ENCODE results near the gene HMGB4. TPM values are rescaled to one million over a fixed set of nuclear protein-coding genes. Genes with fewer than 3 reads are reported as not detected.

Gene HMGB4
- total RNA-seq, 1 experiment from 2014 or later, result not detected

DNA sequence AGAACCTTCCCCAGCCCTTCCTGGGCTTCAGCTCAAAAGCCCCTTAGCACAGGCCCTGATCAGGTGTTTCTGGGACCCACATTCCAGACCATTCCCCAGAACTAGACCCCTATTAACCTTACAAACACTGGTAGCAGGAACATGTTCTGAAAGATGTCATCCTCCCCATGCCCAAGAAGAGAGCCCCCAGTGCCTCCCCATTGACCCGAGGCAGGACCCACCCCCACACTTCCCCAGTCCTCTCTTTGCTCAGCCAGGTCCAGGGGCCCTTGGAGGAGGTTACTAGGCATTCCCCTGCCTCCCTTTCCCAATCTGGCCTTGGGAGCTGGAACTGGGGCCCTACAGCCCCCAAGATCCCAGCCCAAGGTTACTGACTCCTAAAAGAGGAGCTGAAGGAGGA lies 38.9 kb upstream of the HMGB4 start:
- DNase-seq (ENCODE audit: low read depth, low spot score) (no peak), ATAC-seq (no peak)
- Histone ChIP-seq H3K4me1 (ENCODE audit: control insufficient read depth, insufficient read depth, low read length) (no peaks in the 10 kb centered on the region), H3K4me3 (ENCODE audit: low read depth in 2 of 2, low read length in 2 of 2) (no peak overlapping the region), H3K27me3 (ENCODE audit: control insufficient read depth, insufficient read depth, low read length) (peaks cover 2% of the 10 kb centered on the region; the same call in 1 of the 2 replicates), H3K9me3 (ENCODE audit: control insufficient read depth, insufficient read depth, low read depth, low read length) (no peaks in the 10 kb centered on the region), H3K27ac (ENCODE audit: low read length) (no peak overlapping the region), H3K36me3 (ENCODE audit: control insufficient read depth, insufficient read depth, low read length) (no peaks in the 10 kb centered on the region)
- intact Hi-C loops (cut with micrococcal nuclease; ENCODE audit: unreplicated experiment) (no loop called here), in situ Hi-C loops (cut with HindIII; ENCODE audit: low pct_unique_long_range_greater_than_20kb, low sequenced_read_pairs) (no loop called here)
- ChIA-PET POLR2A (no interaction called here), CTCF (no interaction called here)
- no TSS peak for BruUV-seq (replicated peaks)
- TF ChIP-seq, protein P1, sequence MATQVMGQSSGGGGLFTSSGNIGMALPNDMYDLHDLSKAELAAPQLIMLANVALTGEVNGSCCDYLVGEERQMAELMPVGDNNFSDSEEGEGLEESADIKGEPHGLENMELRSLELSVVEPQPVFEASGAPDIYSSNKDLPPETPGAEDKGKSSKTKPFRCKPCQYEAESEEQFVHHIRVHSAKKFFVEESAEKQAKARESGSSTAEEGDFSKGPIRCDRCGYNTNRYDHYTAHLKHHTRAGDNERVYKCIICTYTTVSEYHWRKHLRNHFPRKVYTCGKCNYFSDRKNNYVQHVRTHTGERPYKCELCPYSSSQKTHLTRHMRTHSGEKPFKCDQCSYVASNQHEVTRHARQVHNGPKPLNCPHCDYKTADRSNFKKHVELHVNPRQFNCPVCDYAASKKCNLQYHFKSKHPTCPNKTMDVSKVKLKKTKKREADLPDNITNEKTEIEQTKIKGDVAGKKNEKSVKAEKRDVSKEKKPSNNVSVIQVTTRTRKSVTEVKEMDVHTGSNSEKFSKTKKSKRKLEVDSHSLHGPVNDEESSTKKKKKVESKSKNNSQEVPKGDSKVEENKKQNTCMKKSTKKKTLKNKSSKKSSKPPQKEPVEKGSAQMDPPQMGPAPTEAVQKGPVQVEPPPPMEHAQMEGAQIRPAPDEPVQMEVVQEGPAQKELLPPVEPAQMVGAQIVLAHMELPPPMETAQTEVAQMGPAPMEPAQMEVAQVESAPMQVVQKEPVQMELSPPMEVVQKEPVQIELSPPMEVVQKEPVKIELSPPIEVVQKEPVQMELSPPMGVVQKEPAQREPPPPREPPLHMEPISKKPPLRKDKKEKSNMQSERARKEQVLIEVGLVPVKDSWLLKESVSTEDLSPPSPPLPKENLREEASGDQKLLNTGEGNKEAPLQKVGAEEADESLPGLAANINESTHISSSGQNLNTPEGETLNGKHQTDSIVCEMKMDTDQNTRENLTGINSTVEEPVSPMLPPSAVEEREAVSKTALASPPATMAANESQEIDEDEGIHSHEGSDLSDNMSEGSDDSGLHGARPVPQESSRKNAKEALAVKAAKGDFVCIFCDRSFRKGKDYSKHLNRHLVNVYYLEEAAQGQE (IDR thresholded peaks at IDR 0.05; ENCODE audit: insufficient read depth in 1 of 2, low read depth in 2 of 2, low read length in 1 of 2), result no peak
- TF ChIP-seq POLR2AphosphoS5 (IDR thresholded peaks at IDR 0.05; ENCODE audit: low read depth, low read length), result no peak
- TF ChIP-seq, protein P2, sequence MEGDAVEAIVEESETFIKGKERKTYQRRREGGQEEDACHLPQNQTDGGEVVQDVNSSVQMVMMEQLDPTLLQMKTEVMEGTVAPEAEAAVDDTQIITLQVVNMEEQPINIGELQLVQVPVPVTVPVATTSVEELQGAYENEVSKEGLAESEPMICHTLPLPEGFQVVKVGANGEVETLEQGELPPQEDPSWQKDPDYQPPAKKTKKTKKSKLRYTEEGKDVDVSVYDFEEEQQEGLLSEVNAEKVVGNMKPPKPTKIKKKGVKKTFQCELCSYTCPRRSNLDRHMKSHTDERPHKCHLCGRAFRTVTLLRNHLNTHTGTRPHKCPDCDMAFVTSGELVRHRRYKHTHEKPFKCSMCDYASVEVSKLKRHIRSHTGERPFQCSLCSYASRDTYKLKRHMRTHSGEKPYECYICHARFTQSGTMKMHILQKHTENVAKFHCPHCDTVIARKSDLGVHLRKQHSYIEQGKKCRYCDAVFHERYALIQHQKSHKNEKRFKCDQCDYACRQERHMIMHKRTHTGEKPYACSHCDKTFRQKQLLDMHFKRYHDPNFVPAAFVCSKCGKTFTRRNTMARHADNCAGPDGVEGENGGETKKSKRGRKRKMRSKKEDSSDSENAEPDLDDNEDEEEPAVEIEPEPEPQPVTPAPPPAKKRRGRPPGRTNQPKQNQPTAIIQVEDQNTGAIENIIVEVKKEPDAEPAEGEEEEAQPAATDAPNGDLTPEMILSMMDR (IDR thresholded peaks at IDR 0.05), result no peak
- TF ChIP-seq TCF7L2 (IDR thresholded peaks at IDR 0.05; ENCODE audit: low read depth, low read length), result no peak

DNA sequence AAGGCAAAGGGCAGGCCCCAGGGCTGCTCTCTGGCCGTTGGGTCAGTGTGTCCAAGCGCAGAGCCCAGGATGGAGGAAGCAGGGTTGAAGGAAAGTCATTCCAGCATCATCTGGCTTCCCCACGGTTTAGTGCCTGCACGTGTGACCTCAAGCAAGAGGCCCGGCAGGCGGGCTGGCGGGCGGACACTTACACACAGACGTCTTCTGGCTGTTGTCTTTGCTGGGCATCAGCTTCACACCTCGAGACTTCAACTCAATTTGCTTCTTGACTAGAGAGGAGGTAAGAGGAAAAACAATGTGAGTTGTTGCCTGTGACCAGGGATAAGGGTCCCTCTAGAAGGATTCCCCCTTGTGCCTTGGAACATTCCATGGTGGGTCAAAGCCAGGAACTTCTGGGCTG lies 38.4 kb upstream of the HMGB4 start:
- H3K4me3 ChIP-seq (ENCODE audit: low read depth in 2 of 2, low read length in 2 of 2), result no peak overlapping the region
- in situ Hi-C loops (cut with HindIII; ENCODE audit: low pct_unique_long_range_greater_than_20kb, low sequenced_read_pairs) (no loop called here), intact Hi-C loops (cut with micrococcal nuclease; ENCODE audit: unreplicated experiment) (no loop called here)
- no TSS peak for BruUV-seq (replicated peaks)
- no peak for ATAC-seq
- no peak for DNase-seq (ENCODE audit: low read depth, low spot score)
- H3K27me3 ChIP-seq (ENCODE audit: control insufficient read depth, insufficient read depth, low read length), result peaks cover 2% of the 10 kb centered on the region; the same call in 1 of the 2 replicates
- TF ChIP-seq, protein P1 (IDR thresholded peaks at IDR 0.05; ENCODE audit: insufficient read depth in 1 of 2, low read depth in 2 of 2, low read length in 1 of 2), result no peak
- TF ChIP-seq, protein P2 (IDR thresholded peaks at IDR 0.05), result no peak
- TF ChIP-seq SIN3A (IDR thresholded peaks at IDR 0.05; ENCODE audit: borderline replicate concordance, insufficient read depth, low read depth, low read length), result no peak
- no peak for TF ChIP-seq TCF7L2 (IDR thresholded peaks at IDR 0.05; ENCODE audit: low read depth, low read length)
- H3K9me3 ChIP-seq (ENCODE audit: control insufficient read depth, insufficient read depth, low read depth, low read length), result no peaks in the 10 kb centered on the region
- H3K4me1 ChIP-seq (ENCODE audit: control insufficient read depth, insufficient read depth, low read length), result no peaks in the 10 kb centered on the region
- no peaks in the 10 kb centered on the region for H3K36me3 ChIP-seq (ENCODE audit: control insufficient read depth, insufficient read depth, low read length)
- ChIA-PET POLR2A (no interaction called here), CTCF (no interaction called here)
- no peak overlapping the region for H3K27ac ChIP-seq (ENCODE audit: low read length)
